NK-92 treated with Interleukin-12 subunit alpha and Interleukin-12 subunit beta, amount 100 ng/mL, for 24 hours (cell line): Measurements from ENCODE around the gene DIAPH1.

Experiments
- DNase-seq: peaks from one replicate; lab custom pipeline; 2025; lab: John Stamatoyannopoulos, UW

DIAPH1 gene

GRCh38 chr5:141519605-141520565 lies 98.9 kb downstream of the DIAPH1 start:
- DNase-seq, result no peak

GRCh38 chr5:141518618-141519015 lies 100.2 kb downstream of the DIAPH1 start:
- no peak for DNase-seq

DNA sequence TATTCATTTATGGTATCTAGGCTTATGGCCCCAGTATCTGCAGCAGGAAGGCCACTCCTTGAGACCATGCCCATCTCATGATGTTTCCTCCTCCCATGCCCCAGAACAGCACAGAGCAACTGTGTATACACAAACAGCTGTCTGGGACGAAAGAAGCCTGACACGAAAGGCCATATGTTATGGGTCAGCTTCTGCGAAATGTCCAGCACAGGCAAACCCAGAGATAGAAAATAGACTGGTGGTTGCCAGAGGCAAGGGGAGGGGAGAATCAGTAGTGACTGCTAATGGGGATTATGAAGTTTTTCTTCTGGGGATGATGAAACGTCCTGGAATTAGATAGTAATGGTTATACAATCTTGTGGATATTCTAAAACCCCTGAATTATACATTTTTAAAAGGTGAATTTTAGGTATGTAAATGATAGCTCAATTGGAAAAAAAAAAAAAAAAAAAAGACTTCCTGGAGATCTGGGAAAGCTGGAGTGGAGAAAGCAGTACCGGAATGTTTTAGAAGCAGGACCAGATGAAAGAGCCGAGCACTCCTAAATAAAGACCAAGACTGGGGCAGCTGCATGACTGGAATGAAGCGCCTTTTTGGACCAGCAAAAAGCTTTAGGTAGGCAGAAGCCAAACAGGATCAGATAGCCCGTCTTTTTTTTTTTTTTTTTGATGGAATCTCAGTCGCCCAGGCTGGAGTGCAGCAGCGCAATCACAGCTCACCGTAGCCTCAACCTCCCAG lies 100.8 kb downstream of the DIAPH1 start:
- no peak for DNase-seq

GRCh38 chr5:141517312-141517711 lies 101.5 kb downstream of the DIAPH1 start:
- no peak for DNase-seq

GRCh38 chr5:141516672-141517025 lies 102.2 kb downstream of the DIAPH1 start:
- no peak for DNase-seq

GRCh38 chr5:141515946-141516671 lies 102.7 kb downstream of the DIAPH1 start:
- DNase-seq, result no peak

- no peak for DNase-seq
Measured at GRCh38 chr5:141515141-141515540, 103.7 kb downstream of the DIAPH1 start.

DNA sequence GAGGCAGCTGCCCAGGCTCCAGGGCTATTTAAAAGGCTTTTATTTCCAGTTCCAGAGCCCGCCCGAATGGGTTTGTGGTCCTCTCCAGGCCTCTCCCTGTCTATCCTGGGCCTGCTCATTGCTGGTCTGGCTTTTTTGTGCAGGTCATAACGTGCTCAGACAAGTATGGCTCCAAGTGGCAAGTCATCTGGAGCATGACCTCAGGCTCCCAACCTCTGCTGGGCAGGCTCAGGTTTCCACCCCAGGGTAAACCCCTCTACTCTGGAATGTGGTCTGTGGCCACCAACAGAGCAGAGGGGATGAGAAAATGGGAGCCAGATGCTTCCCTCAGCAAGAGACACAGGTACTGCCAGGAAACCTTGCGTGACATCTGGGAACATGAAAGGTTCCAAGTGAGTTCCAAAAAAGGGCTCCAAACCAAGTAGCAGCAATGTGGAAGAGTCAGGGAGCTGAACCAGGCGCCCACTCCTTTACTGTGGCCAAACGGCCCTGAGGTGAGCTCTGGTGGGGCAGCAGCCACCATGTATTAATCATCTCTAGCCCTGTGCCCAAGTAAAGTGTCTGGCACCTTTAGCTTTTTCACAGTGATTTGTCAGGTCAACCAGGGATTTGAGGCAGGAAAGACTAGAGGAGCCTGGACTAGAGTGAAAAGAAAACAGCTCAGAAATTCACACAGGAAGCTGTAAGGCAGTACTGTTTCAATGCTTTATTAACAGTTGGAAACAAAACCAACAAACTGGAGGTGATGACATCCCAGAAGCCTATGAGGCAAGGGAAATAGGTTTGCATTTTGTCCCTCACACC lies 104.3 kb downstream of the DIAPH1 start:
- DNase-seq, result no peak

DNA sequence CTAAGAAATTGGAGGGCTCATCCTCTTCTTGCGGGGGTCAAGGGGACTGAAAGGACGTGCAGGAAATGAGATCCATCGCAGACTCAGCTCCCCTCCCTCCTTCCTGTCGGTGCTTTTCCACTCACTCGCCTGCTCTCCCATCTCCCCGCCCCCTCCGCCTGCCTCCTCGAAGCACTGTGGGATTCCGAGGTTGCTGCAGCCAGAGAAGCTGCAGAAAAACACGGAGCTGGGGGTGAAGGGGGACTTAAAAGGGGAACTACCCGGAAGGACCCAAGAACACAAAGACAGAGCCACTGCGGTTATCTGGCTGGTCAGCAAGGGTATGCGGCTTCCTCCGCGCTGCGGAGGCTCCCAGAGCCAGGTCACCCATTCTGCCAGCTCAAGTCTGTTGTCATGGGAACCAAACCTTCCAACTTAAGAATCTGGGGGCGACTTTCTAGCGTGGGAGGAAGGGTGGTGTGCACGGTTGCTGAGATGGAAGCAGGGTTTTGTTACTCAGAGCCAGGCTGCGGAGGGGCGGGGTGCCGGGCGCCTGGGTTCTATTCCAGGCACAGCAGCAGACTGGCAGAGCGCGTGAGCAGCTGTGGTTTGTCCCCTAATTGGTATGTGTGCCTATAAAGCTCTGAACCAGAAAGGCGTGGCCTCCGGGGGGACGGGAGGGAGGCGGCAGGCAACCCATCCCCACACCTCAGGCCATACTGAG lies 105.0 kb downstream of the DIAPH1 start:
- DNase-seq, result no peak

- no peak for DNase-seq
Measured at GRCh38 chr5:141512911-141513626, 105.7 kb downstream of the DIAPH1 start.

DNA sequence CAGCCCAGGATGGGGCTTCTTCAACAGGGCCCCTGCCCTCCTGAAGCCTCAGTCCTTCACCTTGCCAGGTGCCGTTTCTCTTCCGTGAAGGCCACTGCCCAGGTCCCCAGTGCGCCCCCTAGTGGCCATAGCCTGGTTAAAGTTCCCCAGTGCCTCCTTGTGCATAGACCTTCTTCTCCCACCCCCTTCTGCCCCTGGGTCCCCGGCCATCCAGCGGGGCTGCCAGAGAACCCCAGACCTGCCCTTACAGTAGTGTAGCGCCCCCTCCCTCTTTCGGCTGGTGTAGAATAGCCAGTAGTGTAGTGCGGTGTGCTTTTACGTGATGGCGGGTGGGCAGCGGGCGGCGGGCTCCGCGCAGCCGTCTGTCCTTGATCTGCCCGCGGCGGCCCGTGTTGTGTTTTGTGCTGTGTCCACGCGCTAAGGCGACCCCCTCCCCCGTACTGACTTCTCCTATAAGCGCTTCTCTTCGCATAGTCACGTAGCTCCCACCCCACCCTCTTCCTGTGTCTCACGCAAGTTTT lies 106.3 kb downstream of the DIAPH1 start:
- peak; percentile 39 for DNase-seq

DNA sequence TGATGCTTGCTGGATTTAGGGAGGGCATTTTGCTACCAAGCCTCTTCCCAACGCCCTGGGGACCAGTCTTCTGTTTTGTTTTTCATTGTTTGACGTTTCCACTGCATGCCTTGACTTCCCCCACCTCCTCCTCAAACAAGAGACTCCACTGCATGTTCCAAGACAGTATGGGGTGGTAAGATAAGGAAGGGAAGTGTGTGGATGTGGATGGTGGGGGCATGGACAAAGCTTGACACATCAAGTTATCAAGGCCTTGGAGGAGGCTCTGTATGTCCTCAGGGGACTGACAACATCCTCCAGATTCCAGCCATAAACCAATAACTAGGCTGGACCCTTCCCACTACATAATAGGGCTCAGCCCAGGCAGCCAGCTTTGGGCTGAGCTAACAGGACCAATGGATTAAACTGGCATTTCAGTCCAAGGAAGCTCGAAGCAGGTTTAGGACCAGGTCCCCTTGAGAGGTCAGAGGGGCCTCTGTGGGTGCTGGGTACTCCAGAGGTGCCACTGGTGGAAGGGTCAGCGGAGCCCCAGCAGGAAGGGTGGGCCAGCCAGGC lies 107.0 kb downstream of the DIAPH1 start:
- DNase-seq, result no peak

- DNase-seq, result no peak
Measured at GRCh38 chr5:141510850-141511601, 107.8 kb downstream of the DIAPH1 start.

DNA sequence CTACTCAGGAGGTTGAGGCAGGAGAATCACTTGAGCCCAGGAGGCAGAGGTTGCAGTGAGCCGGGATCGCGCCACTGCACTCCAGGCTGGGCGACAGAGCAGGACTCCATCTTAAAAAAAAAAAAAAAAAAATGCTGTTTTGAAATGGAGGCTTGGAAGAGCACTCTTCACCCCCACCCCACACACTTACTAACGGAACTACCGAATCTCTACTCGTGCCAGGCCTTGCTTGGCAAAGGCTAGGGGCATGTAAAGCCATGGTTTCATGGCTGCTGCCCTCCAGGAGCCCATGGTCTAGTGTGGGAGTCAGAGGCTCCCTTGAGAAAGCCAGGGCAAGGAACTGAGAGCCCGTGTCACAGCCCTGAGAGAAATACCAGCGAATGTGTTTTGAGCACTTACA lies 108.6 kb downstream of the DIAPH1 start:
- no peak for DNase-seq

DNA sequence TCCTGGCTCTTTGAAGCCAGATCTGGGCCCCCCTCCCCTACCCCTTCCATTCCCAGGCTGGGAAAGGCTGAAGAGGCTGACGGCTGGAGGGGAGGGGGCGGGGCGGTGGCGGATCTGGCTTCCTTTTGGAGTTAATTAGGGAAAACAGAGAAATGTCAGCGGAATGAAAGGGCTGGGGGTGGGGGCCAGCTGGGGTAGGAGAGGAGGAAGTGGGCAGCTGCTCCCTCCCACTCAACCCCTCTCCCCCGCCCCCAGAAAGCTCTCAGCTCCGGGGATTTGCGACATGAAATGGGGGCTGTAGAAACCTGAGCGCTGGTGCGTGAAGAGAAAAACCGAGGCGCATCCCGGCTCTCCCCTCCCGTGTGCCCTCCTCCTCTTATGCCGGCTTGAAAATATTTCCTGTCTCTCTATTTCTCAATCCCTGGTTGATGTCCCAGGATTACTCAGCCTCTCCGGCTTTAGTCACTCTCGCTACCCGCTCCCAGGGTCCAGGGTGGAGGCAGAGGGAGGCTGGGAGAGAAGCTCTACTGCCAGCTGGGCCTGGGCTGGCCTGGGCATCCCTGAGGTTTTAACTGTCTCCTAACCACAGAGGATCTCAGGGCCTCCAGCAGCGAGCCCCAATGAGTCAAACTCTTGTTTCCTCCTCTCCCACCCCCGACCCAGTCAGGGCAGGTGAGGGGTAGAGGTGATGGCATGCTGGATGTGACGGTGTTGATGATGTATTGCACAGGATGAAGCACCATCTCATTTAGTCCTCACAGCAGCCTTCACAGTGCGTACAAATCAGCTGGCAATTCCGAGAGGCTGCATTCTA lies 109.8 kb downstream of the DIAPH1 start:
- DNase-seq, result no peak

- DNase-seq, result no peak
Measured at GRCh38 chr5:141508440-141508797, 110.4 kb downstream of the DIAPH1 start.

DNA sequence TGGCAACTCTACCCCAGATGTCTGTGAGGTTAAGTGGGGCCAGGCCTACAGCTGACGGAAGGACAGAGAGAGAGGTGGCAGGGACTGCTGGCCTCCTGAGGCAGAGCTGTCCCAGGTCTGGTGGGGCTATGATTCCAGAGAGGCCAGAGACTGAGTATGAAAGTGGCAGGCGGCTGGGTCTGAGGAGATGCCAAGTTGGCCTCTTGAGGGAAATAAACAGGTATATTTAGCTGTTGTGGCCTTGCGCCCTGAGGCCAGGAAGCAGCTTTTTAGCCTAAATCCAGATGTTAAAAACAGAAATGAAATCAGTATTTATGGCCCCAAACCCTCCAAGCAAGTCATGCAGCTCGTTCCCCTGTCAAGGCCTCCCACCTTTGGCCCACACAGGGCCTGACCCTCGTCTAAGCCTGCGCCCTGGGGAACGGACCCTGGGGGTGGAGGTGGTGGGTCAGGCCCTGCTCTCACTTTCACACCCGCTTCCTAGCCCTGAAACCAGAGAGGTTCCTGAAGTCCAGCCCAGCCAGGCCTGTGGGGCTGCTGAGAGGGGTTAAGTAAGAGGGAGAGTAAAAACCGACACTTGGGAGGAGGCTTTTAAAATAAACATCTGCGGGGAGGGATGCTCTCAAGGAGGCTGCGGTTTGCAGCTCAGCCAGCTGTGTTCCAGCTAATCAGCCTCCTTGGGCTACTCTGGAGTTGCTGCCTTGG lies 111.3 kb downstream of the DIAPH1 start:
- no peak for DNase-seq
